Measurements from ENCODE around the gene KLHL4.
"Not testable (repeated sequence)": the region's sequence is repeated elsewhere in the genome, so short reads cannot be mapped to it uniquely, and the experiment has no call there.

KLHL4 gene

GRCh38 chrX:87621697-87622096 lies 104.1 kb downstream of the KLHL4 start:
- H3K27me3 ChIP-seq = no peaks in the 10 kb centered on the region
- no peaks in the 10 kb centered on the region for H3K36me3 ChIP-seq
- no peak for DNase-seq
- no peak overlapping the region for H3K4me3 ChIP-seq (ENCODE audit: low read depth, low read length)
- H3K4me1 ChIP-seq = no peaks in the 10 kb centered on the region
- no peaks in the 10 kb centered on the region for H3K9me3 ChIP-seq
- TF ChIP-seq CTCF (IDR thresholded peaks at IDR 0.05; ENCODE audit: low read depth, low read length) = no peak

- Histone ChIP-seq H3K4me3 (ENCODE audit: low read depth, low read length) (no peak overlapping the region), H3K27me3 (no peaks in the 10 kb centered on the region)
Measured at GRCh38 chrX:87626996-87627395, 109.4 kb downstream of the KLHL4 start.

GRCh38 chrX:87634361-87634760 lies 116.8 kb downstream of the KLHL4 start:
- Histone ChIP-seq H3K4me3 (ENCODE audit: low read depth, low read length) (no peak overlapping the region), H3K9me3 (no peaks in the 10 kb centered on the region), H3K4me1 (no peaks in the 10 kb centered on the region), H3K36me3 (no peaks in the 10 kb centered on the region), H3K27me3 (no peaks in the 10 kb centered on the region)
- no peak for DNase-seq
- TF ChIP-seq CTCF (IDR thresholded peaks at IDR 0.05; ENCODE audit: low read depth, low read length) = no peak

More at GRCh38 chrX:87626996-87627395, 109.4 kb downstream of the KLHL4 start:
- no peaks in the 10 kb centered on the region for H3K4me1 ChIP-seq
- no peak for DNase-seq
- no peak for TF ChIP-seq CTCF (IDR thresholded peaks at IDR 0.05; ENCODE audit: low read depth, low read length)
- H3K9me3 ChIP-seq = no peaks in the 10 kb centered on the region
- no peaks in the 10 kb centered on the region for H3K36me3 ChIP-seq

GRCh38 chrX:87636533-87636932 lies 118.9 kb downstream of the KLHL4 start:
- Histone ChIP-seq H3K4me3 (ENCODE audit: low read depth, low read length) (no peak overlapping the region), H3K4me1 (no peaks in the 10 kb centered on the region), H3K27me3 (no peaks in the 10 kb centered on the region), H3K9me3 (no peaks in the 10 kb centered on the region), H3K36me3 (no peaks in the 10 kb centered on the region)
- no peak for TF ChIP-seq CTCF (IDR thresholded peaks at IDR 0.05; ENCODE audit: low read depth, low read length)
- DNase-seq = no peak

GRCh38 chrX:87641439-87641838 lies 123.8 kb downstream of the KLHL4 start:
- not testable (repeated sequence) for DNase-seq; H3K4me3 ChIP-seq (ENCODE audit: low read depth, low read length)

GRCh38 chrX:87661761-87662160 lies 144.2 kb downstream of the KLHL4 start:
- Histone ChIP-seq H3K36me3 (no peaks in the 10 kb centered on the region), H3K4me3 (ENCODE audit: low read depth, low read length) (no peak overlapping the region), H3K4me1 (no peaks in the 10 kb centered on the region), H3K27me3 (no peaks in the 10 kb centered on the region), H3K9me3 (no peaks in the 10 kb centered on the region)
- DNase-seq = no peak
- TF ChIP-seq CTCF (IDR thresholded peaks at IDR 0.05; ENCODE audit: low read depth, low read length) = no peak

More at GRCh38 chrX:87641439-87641838, 123.8 kb downstream of the KLHL4 start:
- H3K4me1 ChIP-seq, H3K9me3 ChIP-seq, H3K36me3 ChIP-seq, H3K27me3 ChIP-seq: not testable (repeated sequence)

- DNase-seq = no peak
- no peak for TF ChIP-seq CTCF (IDR thresholded peaks at IDR 0.05; ENCODE audit: low read depth, low read length)
- H3K9me3 ChIP-seq = no peaks in the 10 kb centered on the region
- no peaks in the 10 kb centered on the region for H3K36me3 ChIP-seq
- no peak overlapping the region for H3K4me3 ChIP-seq (ENCODE audit: low read depth, low read length)
- no peaks in the 10 kb centered on the region for H3K27me3 ChIP-seq
- no peaks in the 10 kb centered on the region for H3K4me1 ChIP-seq
Measured at GRCh38 chrX:87663421-87663820, 145.8 kb downstream of the KLHL4 start.
